Measurements from ENCODE around the gene CGRRF1. TPM values are rescaled to one million over a fixed set of nuclear protein-coding genes. Genes with fewer than 3 reads are reported as not detected.

CGRRF1 gene
- total and polyA plus RNA-seq, 2 of the 13 experiments (the other 11 are each of a cell fraction or from before 2014, with no cell fraction given): 16.8 to 18.2 TPM

GRCh38 chr14:54488646-54489317 lies 20.9 kb upstream of the CGRRF1 start, which contains the start of gene GMFB (continued):
- TF ChIP-seq ZNF263 (CRISPR knock-in tag; IDR thresholded peaks at IDR 0.05) (no peak), ZBTB3 (CRISPR knock-in tag; IDR thresholded peaks at IDR 0.05; ENCODE audit: borderline replicate concordance, low read depth) (no peak), ZNF563 (CRISPR knock-in tag; IDR thresholded peaks at IDR 0.05) (peak; percentile 88), MZF1 (CRISPR knock-in tag; IDR thresholded peaks at IDR 0.05; ENCODE audit: borderline replicate concordance) (no peak), NRL (CRISPR knock-in tag; IDR thresholded peaks at IDR 0.05; ENCODE audit: borderline replicate concordance) (no peak; the same call in 1 of the 2 replicates)

- H3K27ac ChIP-seq (ENCODE audit: extremely low read length, insufficient read depth, low read length): peak overlapping the region; percentile 94
- peaks cover 61% of the 10 kb centered on the region for H3K4me1 ChIP-seq (ENCODE audit: insufficient read depth, low read length)
- TF ChIP-seq ZNF512 (CRISPR knock-in tag; IDR thresholded peaks at IDR 0.05) (peak; percentile 68), ZNF431 (CRISPR knock-in tag; IDR thresholded peaks at IDR 0.05; ENCODE audit: borderline replicate concordance, low read depth) (0 out of 2 replicates have a peak, but pooled peaks have one; percentile 17), ZNF224 (CRISPR knock-in tag; IDR thresholded peaks at IDR 0.05) (no peak), NAIF1 (CRISPR knock-in tag; IDR thresholded peaks at IDR 0.05; ENCODE audit: borderline replicate concordance) (0 out of 2 replicates have a peak, but pooled peaks have one; percentile 10), ZNF770 (CRISPR knock-in tag; IDR thresholded peaks at IDR 0.05) (peak; percentile 47; the same call in 1 of the 2 replicates), ZNF761 (CRISPR knock-in tag; conservative IDR thresholded peaks at IDR 0.05) (0 out of 2 replicates have a peak, but pooled peaks have one; percentile 12), ZNF121 (CRISPR knock-in tag; IDR thresholded peaks at IDR 0.05) (0 out of 2 replicates have a peak, but pooled peaks have one; percentile 7), TOPORS (CRISPR knock-in tag; IDR thresholded peaks at IDR 0.05) (no peak), MEF2D (CRISPR knock-in tag; IDR thresholded peaks at IDR 0.05) (0 out of 2 replicates have a peak, but pooled peaks have one; percentile 3)
- CTCF ChIA-PET (ENCODE audit: low intra/inter-chr PET ratio, low total read pairs): no interaction called here
- POLR2A ChIA-PET: interaction anchor here (0.9 to 3.0 kb wide), 9 partner anchors 10 to 1804 kb away, joined by 3 to 19 read pairs (median 6); partner anchors contain the start of gene CGRRF1
- DNase-seq (ENCODE audit: low spot score): no peak
- in situ Hi-C loops (cut with HindIII; ENCODE audit: extremely low pct_ligation_motif_present, low pct_unique_long_range_greater_than_20kb) (loop anchor here (10.0 kb wide), 1 partner anchor 124 kb away; no protein-coding TSS in a partner anchor), intact Hi-C loops (cut with micrococcal nuclease; ENCODE audit: unreplicated experiment) (loop anchor here (1.0 to 5.0 kb wide), 3 partner anchors 9 to 122 kb away; partner anchors contain the start of gene CNIH1)
- H3K9ac ChIP-seq (ENCODE audit: insufficient read depth, low read depth, low read length): peak overlapping the region; percentile 93
- peak overlapping the region; percentile 99 for H3K4me2 ChIP-seq (ENCODE audit: low read depth, low read length)
- H3K4me3 ChIP-seq (replicated peaks in 1 of 3; ENCODE audit: insufficient read depth in 1 of 3, low read depth in 2 of 3, low read length in 3 of 3): peak overlapping the region; percentile 90 to 99 (median 94)
- no peaks in the 10 kb centered on the region; a peak in 1 of 5 replicates for H3K27me3 ChIP-seq (ENCODE audit: control insufficient read depth in 1 of 2, insufficient read depth in 2 of 2, low read length in 2 of 2)
- H2AFZ ChIP-seq (ENCODE audit: low read length): peak overlapping the region; percentile 100
- no peaks in the 10 kb centered on the region for H3K9me3 ChIP-seq (ENCODE audit: low read length)
- FAIRE-seq: no peak
- peak; percentile 11 for ATAC-seq
- no peaks in the 10 kb centered on the region for H3K36me3 ChIP-seq (replicated peaks in 1 of 2; ENCODE audit: control insufficient read depth in 1 of 2, insufficient read depth in 2 of 2, low read length in 2 of 2)
- no TSS peak for BruUV-seq (replicated peaks)
- H4K20me1 ChIP-seq (ENCODE audit: insufficient read depth, low read length): peaks cover 4% of the 10 kb centered on the region; the same call in 1 of the 2 replicates
- peaks cover 44% of the 10 kb centered on the region for H3K79me2 ChIP-seq (ENCODE audit: insufficient read depth, low read length)
- 41% methylated on average over 5 of the region's 5 CpGs for WGBS (ENCODE audit: low lambda C conversion rate)
These were observed 20.4 kb upstream of the CGRRF1 start for GRCh38 chr14:54489318-54489683.

All from HepG2 (cell line).